Airway epithelial cell (primary cell): ENCODE measurements around the gene ABHD2. TPM values are rescaled to one million over a fixed set of nuclear protein-coding genes. Genes with fewer than 3 reads are reported as not detected.

Source experiments
- total RNA-seq: library from RNA; depleted of rRNA; stranded (reverse); fragments of >200 nt; gene quantifications from 2 replicates; pipeline ENCODE4 v1.2.3, GENCODE V29; 2015

ABHD2 gene, protein sequence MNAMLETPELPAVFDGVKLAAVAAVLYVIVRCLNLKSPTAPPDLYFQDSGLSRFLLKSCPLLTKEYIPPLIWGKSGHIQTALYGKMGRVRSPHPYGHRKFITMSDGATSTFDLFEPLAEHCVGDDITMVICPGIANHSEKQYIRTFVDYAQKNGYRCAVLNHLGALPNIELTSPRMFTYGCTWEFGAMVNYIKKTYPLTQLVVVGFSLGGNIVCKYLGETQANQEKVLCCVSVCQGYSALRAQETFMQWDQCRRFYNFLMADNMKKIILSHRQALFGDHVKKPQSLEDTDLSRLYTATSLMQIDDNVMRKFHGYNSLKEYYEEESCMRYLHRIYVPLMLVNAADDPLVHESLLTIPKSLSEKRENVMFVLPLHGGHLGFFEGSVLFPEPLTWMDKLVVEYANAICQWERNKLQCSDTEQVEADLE
- 33.1 and 43.4 TPM in 2 replicates for total RNA-seq

DNA sequence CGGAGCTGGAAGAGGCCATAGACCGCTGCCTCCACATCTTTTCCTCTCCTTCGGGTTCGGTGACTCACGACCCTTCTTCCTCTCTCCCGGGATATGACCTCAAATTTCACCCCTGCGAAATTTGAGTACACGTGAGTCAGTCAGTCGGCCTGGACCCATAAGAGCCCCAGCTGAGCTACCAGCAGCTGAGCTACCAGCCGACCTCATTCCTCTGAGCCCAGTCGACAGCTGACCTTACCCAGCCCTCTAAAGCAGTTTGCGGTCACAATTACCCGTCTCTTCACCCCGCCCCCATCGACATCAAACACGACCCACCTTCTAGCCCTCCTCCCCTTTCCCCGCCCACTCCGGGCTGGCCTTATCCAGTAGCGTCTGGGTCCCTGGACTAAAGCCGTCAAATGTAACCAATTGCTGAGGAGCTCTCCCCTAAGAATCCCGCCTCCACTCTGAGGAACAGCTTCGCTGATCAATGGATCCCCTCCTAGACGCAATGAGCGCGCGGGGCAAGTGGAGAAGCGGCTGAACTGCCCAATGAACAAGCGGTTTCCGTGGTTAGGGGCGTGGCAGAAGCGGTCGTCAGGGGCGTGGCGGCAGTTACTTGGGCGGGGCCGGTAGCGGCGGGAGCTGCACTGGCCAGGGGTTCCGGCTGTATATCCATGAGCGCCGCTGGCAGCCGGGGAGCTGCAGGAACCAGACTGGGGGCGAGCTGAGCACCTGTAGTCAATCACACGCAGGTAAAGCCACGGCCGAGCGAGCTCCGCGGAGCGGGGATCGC lies at the start of gene ABHD2:
Gene ABHD2 (plus strand): TSS at position 627 of the 775 bp plus-strand sequence. CDS start 27,872 bp downstream, outside the sequence.

DNA sequence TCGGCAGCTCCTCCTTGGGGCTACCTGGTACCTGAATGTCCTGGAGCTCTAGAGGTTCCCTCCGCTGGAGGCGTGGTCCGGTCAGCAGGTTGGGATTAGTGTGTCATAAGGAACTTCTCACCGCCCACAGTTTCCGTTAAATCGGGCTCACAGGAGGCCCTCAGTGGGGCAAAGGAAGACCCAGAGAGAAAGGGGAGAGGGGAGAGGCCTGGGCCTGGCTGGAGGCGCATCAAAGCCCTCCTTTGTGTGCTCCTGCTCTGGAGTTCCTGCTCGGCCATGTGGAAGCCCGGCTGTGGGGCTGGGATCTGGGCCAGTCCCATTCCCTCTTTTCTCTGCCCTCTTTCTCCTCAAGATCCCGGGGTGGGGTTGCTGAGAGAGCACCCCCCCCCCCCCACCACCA lies 133.3 kb downstream of the ABHD2 start, which contains the start of gene RLBP1:
Gene RLBP1 (minus strand): TSS at position 37 of the 400 bp plus-strand sequence. CDS start 2,604 bp downstream, outside the sequence.

DNA sequence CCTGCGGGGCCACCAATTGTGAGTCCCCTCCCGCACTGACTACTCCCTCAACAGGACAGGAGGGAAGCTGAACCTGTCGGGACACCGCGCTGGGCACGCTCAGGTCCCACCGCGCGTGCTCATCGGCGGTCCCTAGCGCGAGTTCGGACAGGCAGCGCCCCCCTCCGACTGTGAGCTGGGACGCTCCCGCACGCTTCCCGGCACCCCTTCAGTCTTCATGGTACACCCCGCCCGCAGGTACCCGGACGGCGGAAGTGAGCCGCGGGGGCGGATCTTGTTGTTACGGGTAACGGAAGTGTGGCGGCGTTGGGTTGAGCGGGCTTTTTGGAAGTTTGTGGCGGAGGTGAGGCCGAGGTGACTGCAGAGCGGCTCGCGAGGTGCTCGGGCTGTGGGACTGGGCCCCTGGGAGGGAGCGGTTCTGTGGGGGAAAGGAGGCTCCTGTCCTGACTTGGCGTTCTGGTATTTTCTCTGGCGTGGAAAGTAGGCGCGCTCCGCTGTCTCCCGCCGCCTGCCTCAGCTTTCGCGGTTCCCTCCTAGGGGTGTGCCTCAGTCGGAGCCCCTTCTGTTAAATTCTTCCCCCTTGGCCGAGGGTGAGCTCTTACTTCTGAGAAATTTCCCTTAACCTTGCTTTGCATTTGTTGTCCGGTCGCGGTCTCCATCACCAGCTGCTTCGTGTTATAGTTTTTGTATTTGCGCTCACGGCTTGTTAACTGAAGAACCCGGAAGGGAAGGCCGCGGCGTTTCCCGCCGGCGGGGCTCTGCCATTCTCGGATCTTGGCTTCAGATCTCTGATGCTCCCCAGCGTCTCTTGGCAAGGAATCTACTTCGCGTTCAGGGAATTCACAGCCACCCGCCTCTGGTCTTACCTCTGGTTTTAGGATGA lies 155.7 kb downstream of the ABHD2 start, which contains the start of gene FANCI:
Gene FANCI (plus strand): TSS at position 289 of the 883 bp plus-strand sequence. CDS start 3,669 bp downstream, outside the sequence.

Other genes with a start within 250 kb of the ABHD2 start
- gene HAPLN3, start 192.9 kb upstream of the ABHD2 start, total RNA-seq, result 7.3 and 7.8 TPM in 2 replicates
- 35.9 and 42.7 TPM in 2 replicates for gene MFGE8, start 175.1 kb upstream of the ABHD2 start, total RNA-seq
- not detected in 2 replicates for gene RLBP1, start 133.1 kb downstream of the ABHD2 start, total RNA-seq
- gene FANCI, start 155.5 kb downstream of the ABHD2 start, total RNA-seq, result 25.8 and 38.9 TPM in 2 replicates
- gene POLG, start 246.4 kb downstream of the ABHD2 start, total RNA-seq, result 53.6 and 78.2 TPM in 2 replicates